Esophagus muscularis mucosa (tissue), 4 donors: ENCODE results near the gene GTF3C1. TPM values are rescaled to one million over a fixed set of nuclear protein-coding genes. Genes with fewer than 3 reads are reported as not detected.
"Not testable (repeated sequence)": the region's sequence is repeated elsewhere in the genome, so short reads cannot be mapped to it uniquely, and the experiment has no call there.

ENCODE experiments used
- DNase-seq: peaks from one replicate; pipeline ENCODE4 v3.0.0-alpha.2; 2017; ENCODE audit errors: extremely low spot score
- H3K27ac ChIP-seq, 4 donors: fragments of 200-600 bp; sonication (generic); replicated peaks in 1 of 4; 1 replicate in 3 of 4; 2 replicates in 1 of 4; pipeline ENCODE4 v1.5.1; 2016 to 2019; ENCODE audit warnings: mild to moderate bottlenecking in 1 of 4
- H3K27me3 ChIP-seq, 4 donors: fragments of 200-600 bp; sonication (generic); one replicate each; pipeline versions ENCODE4 v1.5.1 to v1.6.0; 2016 to 2019
- H3K36me3 ChIP-seq, 4 donors: fragments of 200-600 bp; sonication (generic); one replicate each; pipeline ENCODE4 v1.5.1; 2016 to 2019
- H3K4me1 ChIP-seq, 4 donors: fragments of 200-600 bp; sonication (generic); one replicate each; pipeline ENCODE4 v1.5.1; 2016 to 2019
- H3K4me3 ChIP-seq, 4 donors: fragments of 200-600 bp; sonication (generic); 1 replicate in 2 of 4; 2 replicates in 2 of 4; pipeline ENCODE4 v1.5.1; 2016 to 2019; ENCODE audit warnings: mild to moderate bottlenecking in 4 of 4, moderate library complexity in 1 of 4
- H3K9me3 ChIP-seq, 4 donors: fragments of 200-600 bp; sonication (generic); 1 replicate in 3 of 4; 2 replicates in 1 of 4; pipeline ENCODE4 v1.5.1; 2016 to 2019
- EP300 ChIP-seq: sonication (generic); formaldehyde crosslinking; IDR thresholded peaks from one replicate; pipeline ENCODE4 v1.6.1; 2017; ENCODE audit warnings: antibody characterized with exemption
- POLR2A ChIP-seq: fragments of 450-650 bp; IDR thresholded peaks from one replicate; pipeline ENCODE4 v1.6.1; 2017; ENCODE audit warnings: antibody characterized with exemption, moderate library complexity, mild to moderate bottlenecking, low read depth
- POLR2AphosphoS5 ChIP-seq, 2 donors: sonication (generic); formaldehyde crosslinking; IDR thresholded peaks; one replicate each; pipeline ENCODE4 v1.6.1; 2017; ENCODE audit warnings: antibody characterized with exemption in 2 of 2
- WGBS: methylation state at CpG from one replicate; pipeline ENCODE4 v1.1.5; 2018; 5-methylcytosine and 5-hydroxymethylcytosine counted together
- intact Hi-C: fragments of 100-400 bp; cut with DNase I; formaldehyde crosslinking; loops from one replicate; pipeline ENCODE4 v1.15.1; 2023
- total RNA-seq, 4 donors: library from RNA; depleted of rRNA; stranded (reverse); fragments of >200 nt; gene quantifications; one replicate each; pipeline versions ENCODE4 v1.1.0 to v1.2.1, GENCODE V29; 2016
- TF ChIP-seq, protein P1 (sequence below), 3 experiments: fragments of 200-600 bp in 2 of 3; fragments of 450-650 bp in 1 of 3; sonication (generic) in 2 of 3; IDR thresholded peaks; one replicate each; pipeline ENCODE4 v1.5.1; 2017 to 2019; ENCODE audit warnings: antibody characterized with exemption in 3 of 3, mild to moderate bottlenecking in 2 of 3, moderate library complexity in 1 of 3

GTF3C1 gene
- total RNA-seq, 4 donors from 2014 or later: 37.6 to 65.4 (median 54.8) TPM

DNA sequence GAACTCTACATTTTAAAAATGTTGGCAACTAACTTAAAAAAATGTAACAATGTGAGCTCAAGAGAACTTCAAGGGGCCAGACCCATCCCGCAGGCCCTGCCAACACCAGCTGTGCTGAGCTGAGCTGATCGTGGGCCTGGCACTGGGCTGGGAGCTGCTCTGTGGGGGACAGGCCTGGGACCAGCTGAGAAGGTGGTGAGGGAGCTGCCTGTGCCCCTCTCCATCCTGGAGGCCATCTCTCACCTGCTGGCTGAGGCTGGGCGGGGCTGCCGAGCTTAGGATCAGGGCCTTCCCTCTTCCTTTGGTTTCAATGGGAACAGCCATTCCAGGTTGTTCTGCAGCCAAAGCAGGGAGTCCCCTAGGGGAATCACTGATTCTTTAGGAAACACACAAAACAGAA, 89.5 kb downstream of the GTF3C1 start:
- Histone ChIP-seq H3K27ac (peak overlapping the region in 2 of 4 donors; percentile 21 to 53), H3K36me3 (peaks cover 42 to 63% (median 59%) of the 10 kb centered on the region in 4 donors), H3K4me3 (no peak overlapping the region), H3K4me1 (peaks cover 17 to 40% (median 34%) of the 10 kb centered on the region in 4 donors), H3K9me3 (no peaks in the 10 kb centered on the region), H3K27me3 (no peaks in the 10 kb centered on the region)
- DNase-seq: no peak
- WGBS: 73% methylated on average over 4 of the region's 4 CpGs
- intact Hi-C loops: no loop called here
- TF ChIP-seq POLR2AphosphoS5 (IDR thresholded peaks at IDR 0.05): no peak
- TF ChIP-seq EP300: no peak
- no peak for TF ChIP-seq POLR2A
- TF ChIP-seq, protein P1, sequence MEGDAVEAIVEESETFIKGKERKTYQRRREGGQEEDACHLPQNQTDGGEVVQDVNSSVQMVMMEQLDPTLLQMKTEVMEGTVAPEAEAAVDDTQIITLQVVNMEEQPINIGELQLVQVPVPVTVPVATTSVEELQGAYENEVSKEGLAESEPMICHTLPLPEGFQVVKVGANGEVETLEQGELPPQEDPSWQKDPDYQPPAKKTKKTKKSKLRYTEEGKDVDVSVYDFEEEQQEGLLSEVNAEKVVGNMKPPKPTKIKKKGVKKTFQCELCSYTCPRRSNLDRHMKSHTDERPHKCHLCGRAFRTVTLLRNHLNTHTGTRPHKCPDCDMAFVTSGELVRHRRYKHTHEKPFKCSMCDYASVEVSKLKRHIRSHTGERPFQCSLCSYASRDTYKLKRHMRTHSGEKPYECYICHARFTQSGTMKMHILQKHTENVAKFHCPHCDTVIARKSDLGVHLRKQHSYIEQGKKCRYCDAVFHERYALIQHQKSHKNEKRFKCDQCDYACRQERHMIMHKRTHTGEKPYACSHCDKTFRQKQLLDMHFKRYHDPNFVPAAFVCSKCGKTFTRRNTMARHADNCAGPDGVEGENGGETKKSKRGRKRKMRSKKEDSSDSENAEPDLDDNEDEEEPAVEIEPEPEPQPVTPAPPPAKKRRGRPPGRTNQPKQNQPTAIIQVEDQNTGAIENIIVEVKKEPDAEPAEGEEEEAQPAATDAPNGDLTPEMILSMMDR (IDR thresholded peaks at IDR 0.05): no peak

DNA sequence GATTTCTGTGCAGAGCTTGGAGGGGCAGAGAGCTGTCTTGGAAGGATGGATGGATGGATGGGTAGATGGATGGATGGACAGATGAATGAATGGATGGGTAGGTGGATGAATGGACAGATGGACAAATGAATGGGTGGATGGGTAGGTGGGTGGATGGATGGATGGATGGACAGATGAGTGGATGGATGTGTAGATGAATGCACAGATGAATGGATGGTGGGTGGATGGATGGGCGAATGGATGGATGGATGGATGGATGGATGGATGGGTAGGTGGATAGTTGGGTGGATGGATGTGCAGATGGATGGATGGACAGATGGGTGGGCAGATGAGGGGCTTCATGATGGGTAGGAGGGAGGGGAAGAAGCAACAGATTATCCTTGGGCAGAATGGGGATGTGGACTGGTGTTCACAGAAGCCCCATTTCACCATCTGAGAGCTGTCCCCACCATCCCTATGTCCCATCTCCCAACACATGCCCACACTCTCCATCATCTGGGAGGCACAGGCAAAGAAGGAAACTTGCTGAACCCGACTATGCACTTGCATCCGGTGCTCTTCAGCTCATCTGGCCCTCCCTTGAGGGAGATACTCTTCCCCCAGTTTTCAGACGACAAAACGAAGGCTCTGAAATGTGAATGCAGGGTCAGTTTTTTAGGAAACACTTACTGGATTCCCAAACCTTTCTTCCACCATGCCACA, 90.6 kb downstream of the GTF3C1 start:
- intact Hi-C loops: no loop called here
- no peak for DNase-seq
- no peaks in the 10 kb centered on the region for H3K9me3 ChIP-seq
- peaks cover 31 to 52% (median 48%) of the 10 kb centered on the region in 4 donors for H3K36me3 ChIP-seq
- WGBS: 90% methylated on average over 5 of the region's 5 CpGs
- H3K4me3 ChIP-seq: no peak overlapping the region
- H3K27ac ChIP-seq: no peak overlapping the region
- TF ChIP-seq POLR2AphosphoS5 (IDR thresholded peaks at IDR 0.05): no peak
- no peak for TF ChIP-seq POLR2A
- no peak for TF ChIP-seq EP300
- TF ChIP-seq, protein P1 (IDR thresholded peaks at IDR 0.05): no peak
- peaks cover 17 to 40% (median 34%) of the 10 kb centered on the region in 4 donors for H3K4me1 ChIP-seq
- no peaks in the 10 kb centered on the region for H3K27me3 ChIP-seq

DNA sequence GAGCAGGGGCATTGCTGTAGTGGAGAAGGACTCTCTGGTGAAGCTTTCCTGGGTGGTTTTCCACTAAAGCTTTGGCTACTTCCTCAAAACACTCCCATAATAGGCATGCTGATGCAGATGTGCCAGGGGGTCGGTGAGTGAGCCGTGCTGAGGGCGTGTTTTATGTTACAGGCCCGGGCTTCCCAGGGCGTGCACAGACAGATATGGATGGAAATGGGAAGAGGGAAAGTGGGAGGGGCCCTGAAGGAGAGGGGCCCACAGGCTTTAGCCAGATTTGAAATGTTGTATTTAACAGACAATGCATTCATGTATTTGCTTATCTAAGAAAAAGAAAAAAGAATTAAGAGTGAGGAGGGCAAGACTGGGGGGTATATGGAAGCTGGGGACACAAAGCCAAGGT, 91.5 kb downstream of the GTF3C1 start:
- H3K4me3 ChIP-seq: no peak overlapping the region
- WGBS: 62% methylated on average over 5 of the region's 5 CpGs
- H3K27ac ChIP-seq: no peak overlapping the region
- no peaks in the 10 kb centered on the region for H3K9me3 ChIP-seq
- TF ChIP-seq EP300 (no peak), POLR2AphosphoS5 (IDR thresholded peaks at IDR 0.05) (no peak), POLR2A (no peak)
- TF ChIP-seq, protein P1 (IDR thresholded peaks at IDR 0.05): no peak
- DNase-seq: no peak
- H3K27me3 ChIP-seq: no peaks in the 10 kb centered on the region
- peaks cover 23 to 43% (median 39%) of the 10 kb centered on the region in 4 donors for H3K36me3 ChIP-seq
- intact Hi-C loops: no loop called here
- peaks cover 17 to 40% (median 34%) of the 10 kb centered on the region in 4 donors for H3K4me1 ChIP-seq

DNA sequence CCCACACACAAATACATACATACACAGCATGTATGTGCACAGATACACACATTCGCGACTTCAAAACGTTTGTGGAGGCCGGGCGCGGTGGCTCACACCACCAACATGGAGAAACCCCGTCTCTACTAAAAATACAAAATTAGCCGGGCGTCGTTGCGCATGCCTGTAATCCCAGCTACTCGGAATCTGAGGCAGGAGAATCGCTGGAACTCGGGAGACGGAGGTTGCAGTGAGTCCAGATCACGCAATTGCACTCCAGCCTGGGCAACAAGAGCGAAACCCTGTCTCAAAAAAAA, 92.2 kb downstream of the GTF3C1 start:
- H3K9me3 ChIP-seq, H3K4me3 ChIP-seq, H3K27me3 ChIP-seq, H3K27ac ChIP-seq, DNase-seq: not testable (repeated sequence)
- Histone ChIP-seq H3K4me1 (peaks cover 17 to 40% (median 33%) of the 10 kb centered on the region in 4 donors), H3K36me3 (peaks cover 16 to 36% (median 32%) of the 10 kb centered on the region in 4 donors)
- 85% methylated on average over 17 of the region's 17 CpGs for WGBS
- intact Hi-C loops: loop anchor here (1.0 kb wide), 1 partner anchor 278 kb away; no protein-coding TSS in a partner anchor

DNA sequence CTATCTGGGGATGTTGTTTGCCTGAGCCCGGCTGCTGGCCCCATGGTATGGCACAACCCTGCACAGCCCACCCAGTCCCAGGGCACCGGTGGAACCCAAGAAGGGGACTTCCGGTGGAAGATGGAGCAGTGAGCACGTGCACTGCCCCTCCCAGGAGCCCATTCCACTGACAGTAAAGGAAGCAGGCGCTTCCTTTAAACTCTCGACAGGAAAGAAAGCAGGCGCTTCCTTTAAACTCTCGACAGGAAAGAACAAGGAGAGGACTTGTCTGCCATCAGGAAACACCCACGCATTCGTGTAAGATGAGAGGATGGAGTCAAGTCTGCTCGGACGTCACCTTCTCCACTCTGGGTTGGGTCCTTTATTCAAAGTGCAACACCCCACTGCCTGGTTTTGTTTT, 94.0 kb downstream of the GTF3C1 start:
- Histone ChIP-seq H3K4me3 (no peak overlapping the region), H3K27me3 (peaks cover 0 to under 1% (median 0%) of the 10 kb centered on the region in 4 donors), H3K36me3 (peaks cover under 1 to 17% (median 14%) of the 10 kb centered on the region in 4 donors), H3K9me3 (no peaks in the 10 kb centered on the region), H3K27ac (no peak overlapping the region), H3K4me1 (peaks cover 7 to 21% (median 16%) of the 10 kb centered on the region in 4 donors)
- DNase-seq: no peak
- TF ChIP-seq POLR2AphosphoS5 (IDR thresholded peaks at IDR 0.05) (no peak), EP300 (no peak), POLR2A (no peak)
- TF ChIP-seq, protein P1 (IDR thresholded peaks at IDR 0.05): no peak
- intact Hi-C loops: loop anchor here (2.0 kb wide), 1 partner anchor 301 kb away; no protein-coding TSS in a partner anchor
- WGBS: 59% methylated on average over 10 of the region's 12 CpGs
